Activated B cell treated with CpG ODN at 0.5 μM for 24 hours (primary cell): Measurements from ENCODE around the gene GSE1. TPM values are rescaled to one million over a fixed set of nuclear protein-coding genes. Genes with fewer than 3 reads are reported as not detected.

Experiments
- ATAC-seq: fragments of 200-7000 bp; cut with Tn5 transposase; one replicate; pipeline ENCODE4 v1.10.0; 2021; ENCODE audit warnings: low read depth, mild to moderate bottlenecking, moderate library complexity
- CTCF ChIA-PET: fragments of 350-600 bp; sonication (Branson Sonifier 250); formaldehyde crosslinking; loops from one replicate; lab custom pipeline; 2021; ENCODE audit warnings: antibody characterized with exemption; lab: Charles Lee
- POLR2A ChIA-PET: fragments of 350-600 bp; sonication (Branson Sonifier 250); formaldehyde crosslinking; loops from one replicate; lab custom pipeline; 2021; ENCODE audit warnings: antibody characterized with exemption; lab: Charles Lee
- DNase-seq: peaks from one replicate; pipeline ENCODE4 v3.0.0; 2022
- H3K27ac Mint-ChIP-seq: one replicate; pipeline ENCODE4 v1.8.0; 2020; ENCODE audit warnings: mixed read lengths
- H3K27me3 Mint-ChIP-seq: one replicate; pipeline ENCODE4 v1.8.0; 2021; ENCODE audit warnings: mixed read lengths
- H3K36me3 Mint-ChIP-seq: one replicate; pipeline ENCODE4 v1.8.0; 2021; ENCODE audit warnings: low read depth, mixed read lengths
- H3K4me1 Mint-ChIP-seq: one replicate; pipeline ENCODE4 v1.8.0; 2021; ENCODE audit warnings: mixed read lengths
- H3K4me3 Mint-ChIP-seq: one replicate; pipeline ENCODE4 v1.8.0; 2020; ENCODE audit warnings: mild to moderate bottlenecking, mixed read lengths
- H3K9me3 Mint-ChIP-seq: one replicate; pipeline ENCODE4 v1.8.0; 2020; ENCODE audit warnings: mixed read lengths
- CTCF ChIP-seq: fragments of 200-600 bp; IDR thresholded peaks from one replicate; pipeline ENCODE4 v1.8.0; 2022; ENCODE audit warnings: antibody characterized with exemption, mild to moderate bottlenecking
- intact Hi-C: fragments of 100-400 bp; cut with micrococcal nuclease; formaldehyde crosslinking; loops from one replicate; pipeline ENCODE4 v1.15.1; 2024
- total RNA-seq: library from RNA; stranded (reverse); gene quantifications from 2 replicates; pipeline ENCODE4 v1.2.3, GENCODE V29; 2022

The GSE1 gene
- total RNA-seq, 1 donor from 2014 or later, result 48.3 TPM

GRCh38 chr16:85650844-85651628 is 37.9 kb downstream of the GSE1 start:
- Mint-ChIP-seq H3K36me3 (peaks cover 42% of the 10 kb centered on the region), H3K27ac (no peak overlapping the region), H3K9me3 (no peaks in the 10 kb centered on the region), H3K27me3 (no peaks in the 10 kb centered on the region), H3K4me3 (no peak overlapping the region), H3K4me1 (peaks cover 6% of the 10 kb centered on the region)
- DNase-seq, result no peak
- ChIA-PET POLR2A (interaction anchor here (0.6 to 0.7 kb wide), 3 partner anchors 110 to 1586 kb away, joined by 4 to 10 read pairs (median 7); no protein-coding TSS in a partner anchor), CTCF (interaction anchor here (1.0 kb wide), 2 partner anchors 8 to 35 kb away, joined by 3 to 4 read pairs; no protein-coding TSS in a partner anchor)
- intact Hi-C loops, result no loop called here
- ATAC-seq, result no peak
- TF ChIP-seq CTCF, result no peak

- DNase-seq (no peak), ATAC-seq (no peak)
- ChIA-PET CTCF (no interaction called here), POLR2A (no interaction called here)
- Mint-ChIP-seq H3K9me3 (no peaks in the 10 kb centered on the region), H3K4me3 (no peak overlapping the region), H3K4me1 (peaks cover 6% of the 10 kb centered on the region), H3K27me3 (no peaks in the 10 kb centered on the region), H3K36me3 (peaks cover 46% of the 10 kb centered on the region), H3K27ac (no peak overlapping the region)
- no peak for TF ChIP-seq CTCF
- intact Hi-C loops, result no loop called here
These were observed 38.7 kb downstream of the GSE1 start for GRCh38 chr16:85651629-85652430.

GRCh38 chr16:85652431-85653221 is 39.5 kb downstream of the GSE1 start:
- Mint-ChIP-seq H3K9me3 (no peaks in the 10 kb centered on the region), H3K36me3 (peaks cover 54% of the 10 kb centered on the region), H3K4me1 (peaks cover 6% of the 10 kb centered on the region), H3K27ac (no peak overlapping the region), H3K27me3 (no peaks in the 10 kb centered on the region), H3K4me3 (no peak overlapping the region)
- DNase-seq, result no peak
- no peak for ATAC-seq
- no peak for TF ChIP-seq CTCF
- intact Hi-C loops, result no loop called here
- ChIA-PET CTCF (interaction anchor here (0.5 kb wide), 1 partner anchor 78 kb away, joined by 4 read pairs; no protein-coding TSS in a partner anchor), POLR2A (no interaction called here)

GRCh38 chr16:85653290-85653891 is 40.3 kb downstream of the GSE1 start:
- intact Hi-C loops, result no loop called here
- ChIA-PET CTCF (interaction anchor here (0.5 kb wide), 1 partner anchor 77 kb away, joined by 4 read pairs; no protein-coding TSS in a partner anchor), POLR2A (no interaction called here)
- TF ChIP-seq CTCF, result no peak
- no peak overlapping the region for H3K27ac Mint-ChIP-seq
- no peaks in the 10 kb centered on the region for H3K27me3 Mint-ChIP-seq
- H3K9me3 Mint-ChIP-seq, result no peaks in the 10 kb centered on the region
- peaks cover 6% of the 10 kb centered on the region for H3K4me1 Mint-ChIP-seq
- no peak overlapping the region for H3K4me3 Mint-ChIP-seq
- no peak for ATAC-seq
- peaks cover 58% of the 10 kb centered on the region for H3K36me3 Mint-ChIP-seq
- DNase-seq, result no peak
